T1000 (cell line): ENCODE results near the gene TSC22D4.
"Not testable (repeated sequence)": the region's sequence is repeated elsewhere in the genome, so short reads cannot be mapped to it uniquely, and the experiment has no call there.

ENCODE experiments used
- DNase-seq: peaks from one replicate; lab custom pipeline; 2025; ENCODE audit warnings: mixed read lengths; lab: John Stamatoyannopoulos, UW

The TSC22D4 gene

GRCh38 chr7:100478958-100479660 lies at the start of gene TSC22D4:
TSC22D4 (minus strand) TSS chr7:100479214; CDS start chr7:100478038, 1,176 bp downstream.
- DNase-seq: peak; percentile 78

GRCh38 chr7:100528108-100528866 lies 49.3 kb upstream of the TSC22D4 start:
- not testable (repeated sequence) for DNase-seq

GRCh38 chr7:100523192-100523591 lies 44.2 kb upstream of the TSC22D4 start:
- not testable (repeated sequence) for DNase-seq

GRCh38 chr7:100521909-100522593 lies 43.0 kb upstream of the TSC22D4 start:
- DNase-seq: not testable (repeated sequence)

- DNase-seq: no peak
These were observed 42.1 kb upstream of the TSC22D4 start for GRCh38 chr7:100521076-100521475.

GRCh38 chr7:100520138-100520537 lies 41.1 kb upstream of the TSC22D4 start:
- DNase-seq: no peak

GRCh38 chr7:100519580-100519979 lies 40.6 kb upstream of the TSC22D4 start:
- no peak for DNase-seq

- no peak for DNase-seq
These were observed 38.3 kb upstream of the TSC22D4 start for GRCh38 chr7:100517305-100517704.

GRCh38 chr7:100516135-100516812 lies 37.3 kb upstream of the TSC22D4 start:
- DNase-seq: peak; percentile 24

- peak; percentile 15 for DNase-seq
These were observed 36.1 kb upstream of the TSC22D4 start for GRCh38 chr7:100515072-100515532.

GRCh38 chr7:100513212-100513810 lies 34.3 kb upstream of the TSC22D4 start:
- no peak for DNase-seq

GRCh38 chr7:100510437-100511239 lies 31.6 kb upstream of the TSC22D4 start:
- DNase-seq: no peak

GRCh38 chr7:100509231-100509630 lies 30.2 kb upstream of the TSC22D4 start:
- no peak for DNase-seq

- DNase-seq: no peak
These were observed 27.4 kb upstream of the TSC22D4 start for GRCh38 chr7:100506356-100506923.

- DNase-seq: no peak
These were observed 26.0 kb upstream of the TSC22D4 start for GRCh38 chr7:100504887-100505611.

- not testable (repeated sequence) for DNase-seq
These were observed 25.0 kb upstream of the TSC22D4 start for GRCh38 chr7:100504031-100504430.

- not testable (repeated sequence) for DNase-seq
These were observed 21.7 kb upstream of the TSC22D4 start for GRCh38 chr7:100500743-100501142.

GRCh38 chr7:100496509-100496908 lies 17.5 kb upstream of the TSC22D4 start:
- DNase-seq: no peak

- no peak for DNase-seq
These were observed 14.7 kb upstream of the TSC22D4 start for GRCh38 chr7:100493476-100494264.
